ENCODE results near the gene FTSJ3. TPM values are rescaled to one million over a fixed set of nuclear protein-coding genes. Genes with fewer than 3 reads are reported as not detected.

FTSJ3 gene
- total and polyA plus RNA-seq, 2 of the 13 experiments (the other 11 are each of a cell fraction or from before 2014, with no cell fraction given) = 26.0 to 64.2 TPM

GRCh38 chr17:63816669-63817068 is 10.8 kb downstream of the FTSJ3 start:
- ATAC-seq (no peak), FAIRE-seq (no peak), DNase-seq (ENCODE audit: low spot score) (no peak)
- TF ChIP-seq ZNF563 (CRISPR knock-in tag; IDR thresholded peaks at IDR 0.05) (no peak), YEATS2 (CRISPR knock-in tag; IDR thresholded peaks at IDR 0.05; ENCODE audit: borderline replicate concordance) (no peak), NFYB (CRISPR knock-in tag; IDR thresholded peaks at IDR 0.05) (no peak), KLF13 (CRISPR knock-in tag; IDR thresholded peaks at IDR 0.05) (no peak), ZSCAN21 (CRISPR knock-in tag; IDR thresholded peaks at IDR 0.05; ENCODE audit: borderline replicate concordance) (no peak), ZNF839 (CRISPR knock-in tag; IDR thresholded peaks at IDR 0.05; ENCODE audit: borderline replicate concordance) (no peak), MEIS1 (CRISPR knock-in tag; IDR thresholded peaks at IDR 0.05; ENCODE audit: borderline replicate concordance) (no peak), ZNF232 (CRISPR knock-in tag; IDR thresholded peaks at IDR 0.05; ENCODE audit: borderline replicate concordance) (no peak), TIGD3 (CRISPR knock-in tag; IDR thresholded peaks at IDR 0.05; ENCODE audit: borderline replicate concordance) (no peak), TEF (CRISPR knock-in tag; IDR thresholded peaks at IDR 0.05) (no peak), ZNF768 (CRISPR knock-in tag; IDR thresholded peaks at IDR 0.05) (no peak)
- TF ChIP-seq, protein P1, sequence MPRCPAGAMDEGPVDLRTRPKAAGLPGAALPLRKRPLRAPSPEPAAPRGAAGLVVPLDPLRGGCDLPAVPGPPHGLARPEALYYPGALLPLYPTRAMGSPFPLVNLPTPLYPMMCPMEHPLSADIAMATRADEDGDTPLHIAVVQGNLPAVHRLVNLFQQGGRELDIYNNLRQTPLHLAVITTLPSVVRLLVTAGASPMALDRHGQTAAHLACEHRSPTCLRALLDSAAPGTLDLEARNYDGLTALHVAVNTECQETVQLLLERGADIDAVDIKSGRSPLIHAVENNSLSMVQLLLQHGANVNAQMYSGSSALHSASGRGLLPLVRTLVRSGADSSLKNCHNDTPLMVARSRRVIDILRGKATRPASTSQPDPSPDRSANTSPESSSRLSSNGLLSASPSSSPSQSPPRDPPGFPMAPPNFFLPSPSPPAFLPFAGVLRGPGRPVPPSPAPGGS (CRISPR knock-in tag; IDR thresholded peaks at IDR 0.05) = no peak
- TF ChIP-seq, protein P2, sequence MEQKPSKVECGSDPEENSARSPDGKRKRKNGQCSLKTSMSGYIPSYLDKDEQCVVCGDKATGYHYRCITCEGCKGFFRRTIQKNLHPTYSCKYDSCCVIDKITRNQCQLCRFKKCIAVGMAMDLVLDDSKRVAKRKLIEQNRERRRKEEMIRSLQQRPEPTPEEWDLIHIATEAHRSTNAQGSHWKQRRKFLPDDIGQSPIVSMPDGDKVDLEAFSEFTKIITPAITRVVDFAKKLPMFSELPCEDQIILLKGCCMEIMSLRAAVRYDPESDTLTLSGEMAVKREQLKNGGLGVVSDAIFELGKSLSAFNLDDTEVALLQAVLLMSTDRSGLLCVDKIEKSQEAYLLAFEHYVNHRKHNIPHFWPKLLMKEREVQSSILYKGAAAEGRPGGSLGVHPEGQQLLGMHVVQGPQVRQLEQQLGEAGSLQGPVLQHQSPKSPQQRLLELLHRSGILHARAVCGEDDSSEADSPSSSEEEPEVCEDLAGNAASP (CRISPR knock-in tag; IDR thresholded peaks at IDR 0.05; ENCODE audit: borderline replicate concordance) = no peak
- Histone ChIP-seq H3K9ac (ENCODE audit: insufficient read depth, low read depth, low read length) (no peak overlapping the region), H3K36me3 (replicated peaks in 1 of 2; ENCODE audit: control insufficient read depth in 1 of 2, insufficient read depth in 2 of 2, low read length in 2 of 2) (peaks cover 54 to 97% of the 10 kb centered on the region in 2 experiments), H3K27ac (ENCODE audit: extremely low read length, insufficient read depth, low read length) (no peak overlapping the region), H2AFZ (ENCODE audit: low read length) (no peak overlapping the region), H3K27me3 (ENCODE audit: control insufficient read depth in 1 of 2, insufficient read depth in 2 of 2, low read length in 2 of 2) (no peaks in the 10 kb centered on the region), H3K9me3 (ENCODE audit: low read length) (no peaks in the 10 kb centered on the region), H3K4me2 (ENCODE audit: low read depth, low read length) (no peak overlapping the region), H3K79me2 (ENCODE audit: insufficient read depth, low read length) (no peaks in the 10 kb centered on the region), H4K20me1 (ENCODE audit: insufficient read depth, low read length) (peaks cover 3% of the 10 kb centered on the region; the same call in 1 of the 2 replicates), H3K4me3 (replicated peaks in 1 of 3; ENCODE audit: insufficient read depth in 1 of 3, low read depth in 2 of 3, low read length in 3 of 3) (no peak overlapping the region), H3K4me1 (ENCODE audit: insufficient read depth, low read length) (peaks cover 14% of the 10 kb centered on the region; the same call in 1 of the 2 replicates)
- intact Hi-C loops (cut with micrococcal nuclease; ENCODE audit: unreplicated experiment) = no loop called here
- ChIA-PET CTCF (ENCODE audit: low intra/inter-chr PET ratio, low total read pairs) (no interaction called here), POLR2A (no interaction called here)
- no TSS peak for BruUV-seq (replicated peaks)
- 95% methylated on average over 4 of the region's 4 CpGs for WGBS (ENCODE audit: low lambda C conversion rate)
- in situ Hi-C loops (cut with HindIII; ENCODE audit: extremely low pct_ligation_motif_present, low pct_unique_long_range_greater_than_20kb) = no loop called here

Measured in HepG2 (cell line).